Breast epithelium (tissue), 4 donors: ENCODE results near the gene DPT. TPM values are rescaled to one million over a fixed set of nuclear protein-coding genes. Genes with fewer than 3 reads are reported as not detected.

Experiments used
- DNase-seq, 2 donors: peaks; one replicate each; pipeline ENCODE4 v3.0.0-alpha.2; 2019; ENCODE audit warnings: low spot score in 2 of 2
- H3K27ac ChIP-seq, 2 donors: fragments of 200-600 bp; sonication (generic) in 1 of 2; one replicate each; pipeline ENCODE4 v1.5.1; 2016 to 2019; ENCODE audit warnings: mild to moderate bottlenecking in 1 of 2
- H3K27me3 ChIP-seq, 2 donors: fragments of 200-600 bp; sonication (generic) in 1 of 2; one replicate each; pipeline versions ENCODE4 v1.5.1 to v1.6.0; 2017 to 2019; ENCODE audit warnings: control low read depth in 1 of 2, mild to moderate bottlenecking in 1 of 2
- H3K36me3 ChIP-seq: fragments of 200-600 bp; one replicate; pipeline ENCODE4 v1.5.1; 2019
- H3K4me1 ChIP-seq, 2 donors: fragments of 200-600 bp; sonication (generic); one replicate each; pipeline ENCODE4 v1.5.1; 2016 to 2019; ENCODE audit warnings: control low read depth in 1 of 2
- H3K4me3 ChIP-seq, 3 donors: fragments of 200-600 bp; sonication (generic); 1 replicate in 2 of 3; 2 replicates in 1 of 3; pipeline ENCODE4 v1.5.1; 2016 to 2019; ENCODE audit warnings: mild to moderate bottlenecking in 3 of 3, moderate library complexity in 2 of 3
- H3K9me3 ChIP-seq, 2 donors: fragments of 200-600 bp; sonication (generic) in 1 of 2; one replicate each; pipeline ENCODE4 v1.5.1; 2016 to 2019; ENCODE audit warnings: control low read depth in 1 of 2
- CTCF ChIP-seq, 3 donors: fragments of 450-650 bp; IDR thresholded peaks; one replicate each; pipeline ENCODE4 v1.5.1; 2016 to 2017; ENCODE audit warnings: antibody characterized with exemption in 3 of 3, mild to moderate bottlenecking in 3 of 3, moderate library complexity in 3 of 3
- POLR2A ChIP-seq: fragments of 450-650 bp; IDR thresholded peaks from one replicate; pipeline ENCODE4 v1.6.1; 2016; ENCODE audit warnings: antibody characterized with exemption, mild to moderate bottlenecking, moderate library complexity
- POLR2AphosphoS5 ChIP-seq, 3 donors: sonication (generic); formaldehyde crosslinking; IDR thresholded peaks; one replicate each; pipeline ENCODE4 v1.6.1; 2017; ENCODE audit warnings: antibody characterized with exemption in 3 of 3
- intact Hi-C: fragments of 100-400 bp; cut with DNase I; formaldehyde crosslinking; loops from one replicate; pipeline ENCODE4 v1.15.1; 2023; ENCODE audit warnings: low total_unique reads
- total RNA-seq, 3 donors: library from RNA; depleted of rRNA; stranded (reverse); fragments of >200 nt; gene quantifications; one replicate each; pipeline ENCODE4 v1.1.0, GENCODE V29; 2016

DPT gene
- total RNA-seq, 3 donors from 2014 or later: 26.9 to 740 (median 62.6) TPM

GRCh38 chr1:168708698-168709404 is 20.2 kb downstream of the DPT start:
- Histone ChIP-seq H3K27ac (no peak overlapping the region), H3K4me3 (no peak overlapping the region), H3K4me1 (no peaks in the 10 kb centered on the region), H3K27me3 (no peaks in the 10 kb centered on the region), H3K9me3 (no peaks in the 10 kb centered on the region), H3K36me3 (no peaks in the 10 kb centered on the region)
- intact Hi-C loops: no loop called here
- no peak for DNase-seq
- TF ChIP-seq CTCF (IDR thresholded peaks at IDR 0.05) (no peak), POLR2AphosphoS5 (IDR thresholded peaks at IDR 0.05) (no peak), POLR2A (no peak)

GRCh38 chr1:168706391-168706992 is 22.5 kb downstream of the DPT start:
- no peak for DNase-seq

GRCh38 chr1:168700575-168701268 is 28.3 kb downstream of the DPT start:
- no peak overlapping the region for H3K27ac ChIP-seq
- H3K4me1 ChIP-seq: no peaks in the 10 kb centered on the region
- TF ChIP-seq POLR2A (no peak), POLR2AphosphoS5 (IDR thresholded peaks at IDR 0.05) (no peak), CTCF (IDR thresholded peaks at IDR 0.05) (no peak)
- no peaks in the 10 kb centered on the region for H3K36me3 ChIP-seq
- intact Hi-C loops: no loop called here
- H3K4me3 ChIP-seq: no peak overlapping the region
- no peaks in the 10 kb centered on the region for H3K27me3 ChIP-seq
- DNase-seq: no peak
- no peaks in the 10 kb centered on the region for H3K9me3 ChIP-seq

More at GRCh38 chr1:168706391-168706992, 22.5 kb downstream of the DPT start:
- H3K9me3 ChIP-seq: no peaks in the 10 kb centered on the region
- H3K27me3 ChIP-seq: no peaks in the 10 kb centered on the region
- H3K27ac ChIP-seq: no peak overlapping the region
- no peaks in the 10 kb centered on the region for H3K4me1 ChIP-seq
- H3K36me3 ChIP-seq: no peaks in the 10 kb centered on the region
- TF ChIP-seq CTCF (IDR thresholded peaks at IDR 0.05) (no peak), POLR2A (no peak), POLR2AphosphoS5 (IDR thresholded peaks at IDR 0.05) (no peak)
- intact Hi-C loops: no loop called here
- H3K4me3 ChIP-seq: no peak overlapping the region

GRCh38 chr1:168698453-168698852 is 30.6 kb downstream of the DPT start:
- Histone ChIP-seq H3K27me3 (no peaks in the 10 kb centered on the region), H3K4me3 (no peak overlapping the region), H3K4me1 (no peaks in the 10 kb centered on the region), H3K9me3 (no peaks in the 10 kb centered on the region), H3K36me3 (no peaks in the 10 kb centered on the region), H3K27ac (no peak overlapping the region)
- intact Hi-C loops: no loop called here
- DNase-seq: no peak
- TF ChIP-seq CTCF (IDR thresholded peaks at IDR 0.05): no peak
- no peak for TF ChIP-seq POLR2A
- TF ChIP-seq POLR2AphosphoS5 (IDR thresholded peaks at IDR 0.05): no peak
